Non-pigmented ciliary epithelial cell (primary cell): ENCODE results near the gene SCN10A.

Source experiments
- DNase-seq: peaks from one replicate; pipeline ENCODE4 v3.0.0-alpha.2; 2010; ENCODE audit warnings: low read depth

The SCN10A gene

GRCh38 chr3:38651153-38651789, 164.7 kb downstream of the SCN10A start:
- peak; percentile 15 for DNase-seq

GRCh38 chr3:38650248-38650951, 165.6 kb downstream of the SCN10A start:
- DNase-seq = no peak

GRCh38 chr3:38649500-38650247, 166.3 kb downstream of the SCN10A start, which contains the start of gene SCN5A:
SCN5A (minus strand) TSS chr3:38649687; CDS start chr3:38633307, 16,380 bp downstream.
- no peak for DNase-seq

GRCh38 chr3:38648659-38649499, 167.1 kb downstream of the SCN10A start:
- no peak for DNase-seq

- DNase-seq = no peak
These were observed 167.9 kb downstream of the SCN10A start for GRCh38 chr3:38648024-38648658.

- DNase-seq = no peak
These were observed 168.6 kb downstream of the SCN10A start for GRCh38 chr3:38647217-38647970.
